Activated T-helper 2 cell treated with anti-CD3 and anti-CD28 coated beads, Interferon-gamma antibody, Interleukin-2, Interleukin-4, amounts not matched to agents 10 μg/mL and 5 μg/mL and 100 μg/mL, durations not matched to agents 14 hours and 24 hours and 36 hours (primary cell): ENCODE results near the gene C15orf39. TPM values are rescaled to one million over a fixed set of nuclear protein-coding genes. Genes with fewer than 3 reads are reported as not detected.

Source experiments
- DNase-seq: peaks from one replicate; pipeline ENCODE4 v3.0.0; 2021; ENCODE audit warnings: low spot score
- H3K27ac Mint-ChIP-seq: one replicate; pipeline ENCODE4 v1.8.0; 2021; ENCODE audit warnings: mixed read lengths
- H3K27me3 Mint-ChIP-seq: one replicate; pipeline ENCODE4 v1.8.0; 2021; ENCODE audit warnings: low read depth, mixed read lengths
- H3K36me3 Mint-ChIP-seq: one replicate; pipeline ENCODE4 v1.8.0; 2021; ENCODE audit warnings: low read depth, mixed read lengths
- H3K4me1 Mint-ChIP-seq: one replicate; pipeline ENCODE4 v1.8.0; 2021; ENCODE audit warnings: low read depth, mixed read lengths
- H3K4me3 Mint-ChIP-seq: one replicate; pipeline ENCODE4 v1.8.0; 2021; ENCODE audit warnings: low read depth, mild to moderate bottlenecking, moderate library complexity, mixed read lengths
- H3K9me3 Mint-ChIP-seq: one replicate; pipeline ENCODE4 v1.8.0; 2021; ENCODE audit warnings: mixed read lengths
- intact Hi-C: fragments of 100-400 bp; cut with micrococcal nuclease; formaldehyde crosslinking; loops from one replicate; pipeline ENCODE4 v1.15.1; 2023
- total RNA-seq: library from RNA; stranded (reverse); gene quantifications from 2 replicates; pipeline ENCODE4 v1.2.3, GENCODE V29; 2022

C15orf39 gene
- total RNA-seq, 1 donor from 2014 or later = 63.5 TPM

- intact Hi-C loops = loop anchor here (1.0 to 5.0 kb wide), 4 partner anchors 161 to 267 kb away; partner anchors contain the start of genes COX5A and RPP25
- Mint-ChIP-seq H3K9me3 (no peaks in the 10 kb centered on the region), H3K4me1 (peaks cover 38% of the 10 kb centered on the region), H3K36me3 (peaks cover 55% of the 10 kb centered on the region), H3K27ac (peak overlapping the region; percentile 78), H3K27me3 (no peaks in the 10 kb centered on the region), H3K4me3 (peak overlapping the region; percentile 88)
- DNase-seq = peak; percentile 84
Measured at GRCh38 chr15:75204340-75205063, 2.8 kb downstream of the C15orf39 start.

GRCh38 chr15:75205064-75205395 lies 3.3 kb downstream of the C15orf39 start:
- H3K9me3 Mint-ChIP-seq = no peaks in the 10 kb centered on the region
- H3K4me1 Mint-ChIP-seq = peaks cover 36% of the 10 kb centered on the region

GRCh38 chr15:75206006-75206405 lies 4.3 kb downstream of the C15orf39 start:
- H3K4me3 Mint-ChIP-seq = no peak overlapping the region
- peaks cover 29% of the 10 kb centered on the region for H3K4me1 Mint-ChIP-seq
- intact Hi-C loops = no loop called here
- H3K27me3 Mint-ChIP-seq = no peaks in the 10 kb centered on the region
- peaks cover 67% of the 10 kb centered on the region for H3K36me3 Mint-ChIP-seq
- DNase-seq = no peak
- H3K9me3 Mint-ChIP-seq = no peaks in the 10 kb centered on the region
- H3K27ac Mint-ChIP-seq = no peak overlapping the region

More at GRCh38 chr15:75205064-75205395, 3.3 kb downstream of the C15orf39 start:
- H3K36me3 Mint-ChIP-seq = peaks cover 60% of the 10 kb centered on the region
- H3K27me3 Mint-ChIP-seq = no peaks in the 10 kb centered on the region
- intact Hi-C loops = loop anchor here (2.0 kb wide), 1 partner anchor 248 kb away; the partner anchor contains the start of gene RPP25
- peak overlapping the region; percentile 88 for H3K4me3 Mint-ChIP-seq
- H3K27ac Mint-ChIP-seq = peak overlapping the region; percentile 78
- DNase-seq = no peak

DNA sequence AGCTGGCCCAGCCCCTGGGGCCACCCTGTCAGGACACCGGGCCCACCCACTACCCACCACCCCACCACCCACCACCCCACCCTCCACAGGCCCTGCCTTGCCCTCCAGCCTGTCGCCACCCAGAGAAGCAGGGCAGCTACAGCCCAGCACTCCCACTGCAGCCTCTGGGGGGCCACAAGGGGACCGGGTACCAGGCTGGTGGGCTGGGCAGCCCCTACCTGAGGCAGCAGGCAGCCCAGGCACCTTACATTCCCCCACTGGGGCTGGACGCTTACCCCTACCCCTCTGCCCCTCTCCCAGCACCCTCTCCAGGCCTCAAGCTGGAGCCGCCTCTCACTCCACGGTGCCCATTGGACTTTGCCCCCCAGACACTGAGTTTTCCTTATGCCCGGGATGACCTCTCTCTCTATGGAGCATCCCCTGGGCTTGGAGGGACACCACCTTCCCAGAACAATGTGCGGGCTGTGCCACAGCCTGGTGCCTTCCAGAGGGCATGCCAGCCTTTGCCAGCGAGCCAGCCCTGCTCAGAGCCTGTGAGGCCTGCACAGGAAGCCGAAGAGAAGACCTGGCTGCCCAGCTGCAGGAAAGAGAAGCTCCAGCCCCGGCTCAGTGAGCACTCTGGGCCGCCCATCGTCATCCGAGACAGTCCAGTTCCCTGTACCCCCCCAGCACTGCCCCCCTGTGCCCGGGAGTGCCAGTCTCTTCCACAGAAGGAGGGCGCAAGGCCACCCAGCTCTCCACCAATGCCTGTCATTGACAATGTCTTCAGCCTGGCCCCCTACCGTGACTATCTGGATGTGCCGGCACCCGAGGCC lies 5.3 kb downstream of the C15orf39 start:
- Mint-ChIP-seq H3K27ac (no peak overlapping the region), H3K9me3 (no peaks in the 10 kb centered on the region), H3K27me3 (no peaks in the 10 kb centered on the region), H3K36me3 (peaks cover 76% of the 10 kb centered on the region), H3K4me3 (no peak overlapping the region), H3K4me1 (peaks cover 26% of the 10 kb centered on the region)
- intact Hi-C loops = no loop called here
- no peak for DNase-seq

DNA sequence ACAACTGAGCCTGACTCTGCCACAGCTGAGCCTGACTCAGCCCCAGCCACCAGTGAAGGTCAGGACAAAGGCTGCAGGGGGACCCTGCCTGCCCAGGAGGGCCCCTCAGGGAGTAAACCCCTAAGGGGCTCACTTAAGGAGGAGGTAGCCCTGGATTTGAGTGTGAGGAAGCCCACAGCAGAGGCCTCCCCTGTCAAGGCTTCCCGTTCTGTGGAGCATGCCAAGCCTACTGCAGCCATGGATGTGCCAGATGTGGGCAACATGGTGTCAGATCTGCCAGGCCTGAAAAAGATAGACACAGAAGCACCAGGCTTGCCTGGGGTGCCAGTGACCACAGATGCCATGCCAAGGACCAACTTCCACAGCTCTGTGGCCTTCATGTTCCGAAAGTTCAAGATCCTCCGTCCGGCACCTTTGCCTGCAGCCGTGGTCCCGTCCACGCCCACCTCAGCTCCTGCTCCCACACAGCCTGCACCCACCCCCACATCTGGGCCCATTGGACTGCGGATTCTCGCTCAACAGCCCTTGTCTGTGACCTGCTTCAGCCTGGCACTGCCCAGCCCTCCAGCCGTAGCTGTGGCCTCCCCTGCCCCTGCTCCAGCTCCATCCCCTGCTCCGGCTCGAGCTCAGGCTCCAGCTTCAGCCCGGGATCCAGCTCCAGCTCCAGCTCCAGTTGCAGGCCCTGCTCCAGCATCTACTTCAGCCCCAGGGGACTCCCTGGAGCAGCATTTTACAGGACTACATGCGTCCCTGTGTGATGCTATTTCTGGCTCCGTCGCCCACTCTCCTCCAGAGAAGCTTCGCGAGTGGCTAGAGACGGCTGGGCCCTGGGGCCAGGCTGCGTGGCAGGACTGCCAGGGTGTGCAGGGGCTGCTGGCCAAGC lies 6.2 kb downstream of the C15orf39 start:
- intact Hi-C loops = no loop called here
- H3K9me3 Mint-ChIP-seq = no peaks in the 10 kb centered on the region
- H3K27me3 Mint-ChIP-seq = no peaks in the 10 kb centered on the region
- DNase-seq = no peak
- H3K27ac Mint-ChIP-seq = no peak overlapping the region
- H3K4me1 Mint-ChIP-seq = peaks cover 26% of the 10 kb centered on the region
- peaks cover 83% of the 10 kb centered on the region for H3K36me3 Mint-ChIP-seq
- no peak overlapping the region for H3K4me3 Mint-ChIP-seq

GRCh38 chr15:75208501-75209288 lies 7.0 kb downstream of the C15orf39 start:
- no peak for DNase-seq
- H3K27ac Mint-ChIP-seq = no peak overlapping the region
- no peaks in the 10 kb centered on the region for H3K27me3 Mint-ChIP-seq
- intact Hi-C loops = no loop called here
- no peak overlapping the region for H3K4me3 Mint-ChIP-seq
- H3K36me3 Mint-ChIP-seq = peaks cover 82% of the 10 kb centered on the region
- H3K4me1 Mint-ChIP-seq = peaks cover 26% of the 10 kb centered on the region
- H3K9me3 Mint-ChIP-seq = no peaks in the 10 kb centered on the region

- no peaks in the 10 kb centered on the region for H3K9me3 Mint-ChIP-seq
- no peaks in the 10 kb centered on the region for H3K27me3 Mint-ChIP-seq
- H3K4me1 Mint-ChIP-seq = peaks cover 20% of the 10 kb centered on the region
- no peak overlapping the region for H3K4me3 Mint-ChIP-seq
- DNase-seq = no peak
- intact Hi-C loops = no loop called here
- peaks cover 83% of the 10 kb centered on the region for H3K36me3 Mint-ChIP-seq
- no peak overlapping the region for H3K27ac Mint-ChIP-seq
Measured at GRCh38 chr15:75209289-75209676, 7.6 kb downstream of the C15orf39 start.

- Mint-ChIP-seq H3K4me3 (no peak overlapping the region), H3K36me3 (peaks cover 72% of the 10 kb centered on the region), H3K4me1 (peaks cover 12% of the 10 kb centered on the region), H3K9me3 (no peaks in the 10 kb centered on the region), H3K27me3 (no peaks in the 10 kb centered on the region), H3K27ac (no peak overlapping the region)
- DNase-seq = no peak
- intact Hi-C loops = no loop called here
Measured at GRCh38 chr15:75210811-75211230, 9.1 kb downstream of the C15orf39 start.

DNA sequence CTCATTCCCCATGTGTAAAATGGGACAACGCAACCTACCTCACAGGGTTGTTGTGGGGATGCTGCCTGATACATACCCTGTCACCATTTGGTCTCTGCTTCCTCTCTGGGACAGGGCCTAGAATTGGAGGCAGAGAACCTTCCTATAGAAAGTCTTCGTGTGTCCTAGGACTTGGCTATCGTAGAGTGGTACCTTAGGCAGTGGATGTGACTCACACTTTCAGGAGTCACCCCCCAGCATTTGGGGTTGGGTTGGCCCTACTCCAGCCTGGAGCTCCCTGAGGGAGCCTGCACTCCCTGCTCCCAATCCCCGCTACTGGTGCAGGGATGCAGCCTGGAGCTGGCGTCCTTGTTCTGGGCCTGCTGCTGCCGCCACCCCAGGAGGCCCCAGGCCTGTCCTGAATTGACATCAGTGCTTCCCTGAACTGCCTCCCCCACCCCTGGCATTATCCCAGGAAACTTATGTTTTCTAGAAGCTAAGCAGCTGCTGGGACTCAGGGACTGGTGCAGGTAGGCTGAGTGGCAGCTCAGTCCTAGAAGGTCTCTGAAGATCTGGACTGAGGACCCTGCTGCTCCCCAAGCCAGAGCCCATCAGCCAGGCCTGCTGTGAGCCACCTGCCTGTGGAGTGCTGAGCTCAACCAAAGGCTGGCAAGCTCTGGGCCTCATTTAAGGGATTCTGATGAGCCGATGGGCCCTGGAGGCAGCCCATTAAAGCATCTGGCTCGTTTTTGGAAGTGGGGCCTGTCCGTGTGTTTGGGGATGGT lies 9.9 kb downstream of the C15orf39 start:
- Mint-ChIP-seq H3K9me3 (no peaks in the 10 kb centered on the region), H3K4me1 (peaks cover 12% of the 10 kb centered on the region), H3K27ac (no peak overlapping the region), H3K4me3 (no peak overlapping the region), H3K36me3 (peaks cover 64% of the 10 kb centered on the region), H3K27me3 (no peaks in the 10 kb centered on the region)
- DNase-seq = no peak
- intact Hi-C loops = no loop called here

- H3K4me3 Mint-ChIP-seq = no peak overlapping the region
- no peak overlapping the region for H3K27ac Mint-ChIP-seq
- peaks cover 12% of the 10 kb centered on the region for H3K4me1 Mint-ChIP-seq
- no peaks in the 10 kb centered on the region for H3K9me3 Mint-ChIP-seq
- intact Hi-C loops = no loop called here
- no peak for DNase-seq
- H3K27me3 Mint-ChIP-seq = no peaks in the 10 kb centered on the region
- peaks cover 59% of the 10 kb centered on the region for H3K36me3 Mint-ChIP-seq
Measured at GRCh38 chr15:75212200-75212858, 10.6 kb downstream of the C15orf39 start.

DNA sequence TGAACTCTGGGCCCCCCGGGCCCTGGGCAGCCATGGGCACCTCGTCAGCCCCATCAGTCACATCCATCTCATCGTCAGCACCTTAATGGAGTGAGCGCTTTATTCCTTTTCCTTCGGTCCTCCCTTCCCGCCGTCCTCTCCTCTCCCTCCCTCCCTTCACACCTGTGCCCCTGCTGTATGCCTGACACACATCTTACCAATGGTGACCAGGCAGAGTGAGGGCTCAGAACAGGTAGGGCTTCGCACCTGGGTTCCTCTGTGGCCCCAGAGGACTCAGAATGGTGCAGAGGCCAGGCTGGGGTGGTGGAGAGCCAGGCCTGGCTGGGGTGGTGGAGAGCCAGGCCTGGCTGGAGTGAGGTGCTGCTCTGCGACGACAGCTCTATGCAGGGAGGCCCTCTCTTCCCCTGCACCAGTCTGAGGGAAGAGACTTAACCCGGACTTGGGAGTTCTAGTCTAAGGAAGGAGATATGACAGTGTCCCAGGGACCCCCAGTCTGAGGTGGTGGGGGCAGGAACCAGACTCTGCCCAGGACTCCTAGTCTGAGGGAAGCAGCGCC lies 11.6 kb downstream of the C15orf39 start:
- peaks cover 12% of the 10 kb centered on the region for H3K4me1 Mint-ChIP-seq
- no peak overlapping the region for H3K27ac Mint-ChIP-seq
- H3K4me3 Mint-ChIP-seq = no peak overlapping the region
- H3K9me3 Mint-ChIP-seq = no peaks in the 10 kb centered on the region
- no peaks in the 10 kb centered on the region for H3K27me3 Mint-ChIP-seq
- H3K36me3 Mint-ChIP-seq = peaks cover 50% of the 10 kb centered on the region
- intact Hi-C loops = no loop called here
- no peak for DNase-seq
